ENCODE data around the gene HSBP1L1.

- TF ChIP-seq CTCF (IDR thresholded peaks at IDR 0.05) = no peak
- no peak for TF ChIP-seq POLR2A (IDR thresholded peaks at IDR 0.05)
Observed at GRCh38 chr18:79943608-79944125, 20.8 kb upstream of the HSBP1L1 start.
